Fibroblast of skin of scalp (primary cell): Measurements from ENCODE around the gene PASD1. TPM values are rescaled to one million over a fixed set of nuclear protein-coding genes. Genes with fewer than 3 reads are reported as not detected.
"Not testable (repeated sequence)": the region's sequence is repeated elsewhere in the genome, so short reads cannot be mapped to it uniquely, and the experiment has no call there.

Experiments
- DNase-seq: peaks from one replicate; pipeline ENCODE4 v3.0.0-alpha.2; 2013
- polyA plus RNA-seq, 2 experiments: library from polyadenylated mRNA; unstranded; fragments of 120-200 nt; gene quantifications; one replicate each; pipeline ENCODE4 v1.2.1, GENCODE V29; 2013; ENCODE audit not compliant: insufficient read length in 2 of 2

Gene PASD1
- not detected for polyA plus RNA-seq (2013, experiment 1 of 2; ENCODE audit: insufficient read length)
- polyA plus RNA-seq (2013, experiment 2 of 2; ENCODE audit: insufficient read length), result not detected

GRCh38 chrX:151563449-151563848, at the start of gene PASD1:
TSS of gene PASD1 (plus strand) at chrX:151563675. CDS start at chrX:151601554, 37,879 bp downstream.
- DNase-seq, result no peak

DNA sequence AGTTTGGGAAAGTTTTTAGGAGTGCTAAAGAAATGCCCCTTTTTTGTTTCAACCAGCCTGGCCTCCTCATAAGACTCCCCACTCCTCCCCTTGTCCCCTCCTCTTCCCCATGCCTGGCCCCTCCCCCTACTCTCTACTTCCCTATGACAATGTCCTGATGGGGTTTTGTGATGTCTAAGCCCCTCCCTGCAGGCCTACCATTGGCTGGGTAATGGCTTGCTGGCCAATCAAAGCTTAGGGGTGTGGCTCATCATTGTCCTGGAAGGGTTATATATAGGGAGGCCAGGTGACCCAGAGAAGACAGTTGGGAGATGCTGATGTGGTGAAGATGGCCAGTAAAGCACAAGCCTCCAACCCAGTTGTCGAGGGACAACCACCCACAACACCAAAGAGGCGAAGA, 48.2 kb upstream of the PASD1 start:
- DNase-seq, result no peak

- no peak for DNase-seq
Measured at GRCh38 chrX:151516538-151517187, 46.8 kb upstream of the PASD1 start.

DNA sequence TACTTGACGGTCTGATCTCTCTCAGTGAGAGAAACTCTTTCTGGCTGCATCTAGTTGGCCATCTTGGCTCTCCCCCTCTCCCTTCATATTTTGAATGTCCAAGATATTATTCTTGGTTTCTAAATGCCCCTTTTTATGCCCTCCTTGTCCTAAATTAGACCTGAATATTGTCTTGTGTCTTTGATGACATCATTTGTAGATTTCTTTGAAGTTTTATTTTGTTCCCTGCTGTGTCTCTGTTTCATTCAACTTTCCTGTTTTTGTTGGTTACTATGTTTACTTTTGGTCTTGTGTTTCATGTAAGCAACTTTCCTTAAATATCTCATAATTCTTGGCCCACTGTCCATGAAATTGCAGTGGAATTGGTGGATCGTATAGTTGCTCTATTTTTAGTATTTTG, 46.1 kb upstream of the PASD1 start:
- no peak for DNase-seq

- no peak for DNase-seq
Measured at GRCh38 chrX:151523351-151523750, 40.1 kb upstream of the PASD1 start.

DNA sequence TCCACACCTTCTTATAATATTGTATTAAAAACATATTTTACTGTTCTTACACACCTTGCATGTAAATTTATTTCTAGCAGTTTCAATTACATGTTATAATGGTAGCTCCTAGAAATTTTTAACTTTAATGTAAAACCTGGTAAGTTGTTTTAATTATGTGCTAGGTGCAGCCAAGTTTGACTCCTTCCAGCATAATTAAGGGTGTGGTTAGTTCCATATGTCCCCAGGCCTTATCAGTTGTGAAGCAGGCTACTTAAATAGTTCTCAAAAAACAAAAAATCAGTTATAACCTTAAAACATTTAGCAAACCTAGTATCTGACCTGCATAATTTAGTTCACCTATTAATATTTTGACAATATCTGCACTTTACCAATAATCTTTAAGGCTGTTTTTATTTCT, 26.9 kb upstream of the PASD1 start:
- DNase-seq, result no peak

DNA sequence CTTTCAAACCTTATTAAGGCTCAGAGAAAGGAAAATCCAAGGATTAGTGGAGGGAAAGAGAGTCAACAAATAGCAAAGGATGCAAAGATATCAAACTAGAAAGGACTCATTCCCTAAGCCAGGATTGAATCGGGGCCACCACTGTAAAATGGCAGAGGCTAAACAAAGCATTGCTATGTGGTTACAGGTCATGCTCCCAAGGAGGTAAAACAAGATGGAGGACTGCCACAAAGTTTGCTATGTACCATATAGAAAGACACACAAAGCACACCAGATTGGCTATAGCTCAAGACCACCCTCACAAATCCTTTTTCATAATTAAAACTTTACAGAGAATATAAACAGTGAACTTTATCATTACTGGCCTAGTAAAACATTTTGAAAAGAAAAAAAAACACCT, 25.9 kb upstream of the PASD1 start:
- DNase-seq, result no peak

GRCh38 chrX:151538190-151539122, 25.0 kb upstream of the PASD1 start:
- DNase-seq, result no peak

GRCh38 chrX:151543706-151544105, 19.8 kb upstream of the PASD1 start:
- no peak for DNase-seq

GRCh38 chrX:151546226-151546625, 17.2 kb upstream of the PASD1 start:
- not testable (repeated sequence) for DNase-seq

DNA sequence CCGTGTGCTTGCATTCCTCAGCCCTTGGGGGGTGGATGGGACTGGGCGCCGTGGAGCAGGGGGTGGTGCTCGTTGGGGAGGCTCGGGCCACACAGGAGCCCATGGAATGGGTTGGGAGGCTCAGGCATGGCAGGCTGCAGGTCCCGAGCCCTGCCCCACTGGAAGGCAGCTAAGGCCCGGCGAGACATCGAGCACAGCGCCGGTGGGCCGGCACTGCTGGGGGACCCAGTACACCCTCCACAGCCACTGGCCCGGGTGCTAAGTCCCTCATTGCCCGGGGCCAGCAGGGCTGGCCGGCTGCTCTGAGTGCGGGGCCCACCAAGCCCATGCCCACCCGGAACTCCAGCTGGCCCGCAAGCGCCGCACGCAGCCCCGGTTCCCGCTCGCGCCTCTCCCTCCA, 12.3 kb upstream of the PASD1 start:
- not testable (repeated sequence) for DNase-seq

- no peak for DNase-seq
Measured at GRCh38 chrX:151552743-151553142, 10.7 kb upstream of the PASD1 start.

- DNase-seq, result not testable (repeated sequence)
Measured at GRCh38 chrX:151555301-151555700, 8.2 kb upstream of the PASD1 start.

- DNase-seq, result not testable (repeated sequence)
Measured at GRCh38 chrX:151562485-151562884, 990 bp upstream of the PASD1 start.

- DNase-seq, result not testable (repeated sequence)
Measured at GRCh38 chrX:151563003-151563402, 472 bp upstream of the PASD1 start.

- no peak for DNase-seq
Measured at GRCh38 chrX:151564035-151564434, 560 bp downstream of the PASD1 start.

- DNase-seq, result not testable (repeated sequence)
Measured at GRCh38 chrX:151566872-151567271, 3.4 kb downstream of the PASD1 start.

GRCh38 chrX:151570561-151570960, 7.1 kb downstream of the PASD1 start:
- DNase-seq, result no peak

GRCh38 chrX:151593384-151593783, 29.9 kb downstream of the PASD1 start:
- not testable (repeated sequence) for DNase-seq

- no peak for DNase-seq
Measured at GRCh38 chrX:151596282-151596681, 32.8 kb downstream of the PASD1 start.

DNA sequence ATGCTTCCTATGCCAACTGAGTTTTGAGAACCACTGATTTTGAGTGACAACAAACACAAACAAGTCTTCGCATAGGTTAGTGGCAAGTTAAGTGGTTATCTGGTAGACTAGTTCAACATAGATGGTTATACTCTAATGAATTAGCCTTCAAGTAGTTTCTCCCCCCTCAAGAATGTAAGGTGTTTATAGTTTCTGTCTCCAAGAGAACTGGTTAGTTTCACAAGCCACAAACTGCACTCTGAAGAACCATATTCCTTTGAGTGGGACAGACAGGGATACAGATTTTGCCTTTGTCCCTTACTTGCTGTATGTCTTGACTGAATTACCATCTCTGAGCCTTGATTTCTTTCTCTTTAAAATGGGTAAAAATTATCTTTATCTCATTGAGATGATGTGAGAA, 41.5 kb downstream of the PASD1 start:
- no peak for DNase-seq

DNA sequence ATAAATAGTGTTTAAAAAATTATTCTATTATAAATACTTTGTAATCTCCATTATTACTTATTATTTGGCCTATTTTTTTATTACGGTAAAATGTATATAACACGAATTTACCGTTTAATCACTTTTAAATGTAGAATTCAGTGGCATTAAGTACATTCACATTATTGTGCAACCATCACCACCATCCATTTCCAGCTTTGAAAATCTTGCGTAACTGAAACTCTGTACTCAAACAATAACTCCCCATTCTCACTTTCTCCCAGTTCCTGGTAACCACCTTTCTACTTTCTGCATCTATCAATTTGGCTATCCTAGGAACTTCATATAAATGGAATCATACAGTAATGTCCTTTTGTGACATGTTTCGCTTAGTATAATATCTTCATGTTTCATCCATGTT, 45.7 kb downstream of the PASD1 start:
- DNase-seq, result no peak

- no peak for DNase-seq
Measured at GRCh38 chrX:151621422-151621821, 57.9 kb downstream of the PASD1 start.

GRCh38 chrX:151624677-151625076, 61.2 kb downstream of the PASD1 start:
- DNase-seq, result no peak
